ENCODE data around the gene PCSK4. TPM values are rescaled to one million over a fixed set of nuclear protein-coding genes. Genes with fewer than 3 reads are reported as not detected.

The PCSK4 gene
- total and polyA plus RNA-seq, 2 donors from 2014 or later, result 5.3 to 5.5 TPM

- peaks cover 0 to 2% (median 0%) of the 10 kb centered on the region in 3 donors for H3K4me1 ChIP-seq (ENCODE audit: control insufficient read depth in 2 of 3, insufficient read depth in 2 of 3, low read depth in 1 of 3, low read length in 3 of 3)
- no peak overlapping the region for H3K4me3 ChIP-seq (ENCODE audit: low read length in 3 of 3)
- no peak for TF ChIP-seq CTCF (IDR thresholded peaks at IDR 0.05; ENCODE audit: borderline replicate concordance, extremely low read depth, insufficient read depth)
- FAIRE-seq (no peak), DNase-seq (peak in 1 of 5 donors; percentile 45)
- H3K27me3 ChIP-seq (ENCODE audit: control insufficient read depth, insufficient read depth, low read length), result no peaks in the 10 kb centered on the region
- H3K27ac ChIP-seq (ENCODE audit: low read depth in 2 of 2, low read length in 2 of 2), result no peak overlapping the region
- H3K36me3 ChIP-seq (ENCODE audit: control insufficient read depth in 2 of 3, insufficient read depth in 3 of 3, low read length in 3 of 3), result no peaks in the 10 kb centered on the region
- H3K9ac ChIP-seq (ENCODE audit: low read length in 3 of 3), result no peak overlapping the region
- intact Hi-C loops (cut with DNase I), result no loop called here
- H3K9me3 ChIP-seq (ENCODE audit: control insufficient read depth in 2 of 3, insufficient read depth in 1 of 3, low read length in 3 of 3), result no peaks in the 10 kb centered on the region
Measured at GRCh38 chr19:1495051-1495798, 5.1 kb upstream of the PCSK4 start.

- no peak overlapping the region for H3K27ac ChIP-seq (ENCODE audit: low read depth in 2 of 2, low read length in 2 of 2)
- H3K4me1 ChIP-seq (ENCODE audit: control insufficient read depth in 2 of 3, insufficient read depth in 2 of 3, low read depth in 1 of 3, low read length in 3 of 3), result peaks cover 0 to 8% (median 0%) of the 10 kb centered on the region in 3 donors
- H3K9me3 ChIP-seq (ENCODE audit: control insufficient read depth in 2 of 3, insufficient read depth in 1 of 3, low read length in 3 of 3), result no peaks in the 10 kb centered on the region
- DNase-seq (peak in 1 of 5 donors; percentile 48), FAIRE-seq (no peak)
- intact Hi-C loops (cut with DNase I), result no loop called here
- no peak overlapping the region for H3K9ac ChIP-seq (ENCODE audit: low read length in 3 of 3)
- TF ChIP-seq CTCF (IDR thresholded peaks at IDR 0.05; ENCODE audit: borderline replicate concordance, extremely low read depth, insufficient read depth), result no peak
- no peaks in the 10 kb centered on the region for H3K27me3 ChIP-seq (ENCODE audit: control insufficient read depth, insufficient read depth, low read length)
- H3K36me3 ChIP-seq (ENCODE audit: control insufficient read depth in 2 of 3, insufficient read depth in 3 of 3, low read length in 3 of 3), result no peaks in the 10 kb centered on the region
- H3K4me3 ChIP-seq (ENCODE audit: low read length in 3 of 3), result no peak overlapping the region
Measured at GRCh38 chr19:1494115-1494815, 4.1 kb upstream of the PCSK4 start.

GRCh38 chr19:1492474-1493006 is 2.4 kb upstream of the PCSK4 start:
- FAIRE-seq (no peak), DNase-seq (peak in 2 of 5 donors; percentile 63 to 77)
- Histone ChIP-seq H3K36me3 (ENCODE audit: control insufficient read depth in 2 of 3, insufficient read depth in 3 of 3, low read length in 3 of 3) (no peaks in the 10 kb centered on the region), H3K9me3 (ENCODE audit: control insufficient read depth in 2 of 3, insufficient read depth in 1 of 3, low read length in 3 of 3) (no peaks in the 10 kb centered on the region), H3K27ac (ENCODE audit: low read depth in 2 of 2, low read length in 2 of 2) (no peak overlapping the region), H3K4me3 (ENCODE audit: low read length in 3 of 3) (no peak overlapping the region), H3K9ac (ENCODE audit: low read length in 3 of 3) (no peak overlapping the region), H3K27me3 (ENCODE audit: control insufficient read depth, insufficient read depth, low read length) (no peaks in the 10 kb centered on the region), H3K4me1 (ENCODE audit: control insufficient read depth in 2 of 3, insufficient read depth in 2 of 3, low read depth in 1 of 3, low read length in 3 of 3) (peaks cover 0 to 8% (median 0%) of the 10 kb centered on the region in 3 donors)
- TF ChIP-seq CTCF (IDR thresholded peaks at IDR 0.05; ENCODE audit: borderline replicate concordance, extremely low read depth, insufficient read depth), result no peak
- intact Hi-C loops (cut with DNase I), result no loop called here
